ENCODE measurements around the gene ZNF780A.
A peak's percentile ranks its signal among the peaks of the same experiment; 100 is the strongest.
"Not testable (repeated sequence)": the region's sequence is repeated elsewhere in the genome, so short reads cannot be mapped to it uniquely, and the experiment has no call there.

ZNF780A gene

DNA sequence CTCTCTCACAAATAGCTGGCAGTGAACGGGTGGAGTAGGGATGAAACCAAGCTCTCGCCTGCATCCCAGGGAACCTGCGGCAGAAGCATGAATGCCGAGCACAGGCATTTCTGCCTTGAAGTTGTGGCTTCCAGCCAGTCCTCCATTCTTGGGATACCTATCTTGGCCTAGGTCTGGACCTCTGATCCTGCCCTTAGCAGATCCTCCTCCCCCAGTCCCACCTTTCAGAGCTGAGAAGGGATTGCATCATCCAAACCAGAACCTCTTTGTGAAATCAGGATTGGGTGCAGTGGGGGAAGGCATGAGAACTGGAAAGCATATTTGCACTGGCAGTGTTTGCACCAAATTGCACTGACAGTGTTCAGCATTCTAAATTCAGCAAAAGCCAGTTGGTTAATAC is 5.8 kb downstream of the ZNF780A start:
- DNase-seq (ENCODE audit: low read depth, low spot score), result no peak

GRCh38 chr19:40081411-40081810 is 9.3 kb downstream of the ZNF780A start:
- no peak for DNase-seq (ENCODE audit: low read depth, low spot score)

DNA sequence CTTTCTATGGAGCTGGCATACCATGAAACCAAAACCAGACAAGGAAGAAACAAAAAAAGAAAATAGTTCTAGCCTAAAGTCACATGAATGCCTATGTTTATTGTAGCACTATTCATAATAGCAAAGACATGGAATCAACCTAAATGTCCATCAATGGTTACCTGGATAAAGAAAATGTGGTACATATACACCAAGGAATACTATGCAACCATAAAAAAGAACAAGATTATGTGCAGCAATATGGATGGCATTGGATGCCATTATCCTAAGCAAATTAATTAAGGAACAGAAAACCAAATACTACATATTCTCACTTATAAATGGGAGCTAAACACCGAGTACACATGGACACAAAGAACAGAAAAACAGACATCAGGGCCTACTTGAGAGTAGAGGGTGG is 10.5 kb downstream of the ZNF780A start:
- DNase-seq (ENCODE audit: low read depth, low spot score), result no peak

GRCh38 chr19:40078377-40078776 is 12.4 kb downstream of the ZNF780A start:
- no peak for DNase-seq (ENCODE audit: low read depth, low spot score)

- no peak for DNase-seq (ENCODE audit: low read depth, low spot score)
Observed at GRCh38 chr19:40070058-40070457, 20.7 kb downstream of the ZNF780A start.

- DNase-seq (ENCODE audit: low read depth, low spot score), result no peak
Observed at GRCh38 chr19:40059624-40060023, 31.1 kb downstream of the ZNF780A start.

DNA sequence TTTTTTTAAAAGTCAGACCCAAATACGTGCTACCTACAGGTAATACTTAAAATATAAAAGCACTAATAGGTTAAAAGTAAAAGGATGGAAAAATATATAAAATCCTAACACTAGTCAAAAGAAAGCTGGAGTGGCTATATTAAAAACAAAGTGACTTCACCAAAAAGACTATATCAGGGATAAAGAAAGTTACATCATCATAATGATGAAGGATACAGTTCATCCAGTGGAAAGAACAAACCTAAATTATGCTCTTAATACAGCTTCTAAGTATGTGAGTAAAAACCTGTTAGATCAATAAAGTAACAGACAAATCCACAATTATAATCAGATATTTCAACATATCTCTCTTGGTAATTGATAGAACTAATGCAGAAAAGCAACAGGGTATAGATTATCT is 33.6 kb downstream of the ZNF780A start:
- no peak for DNase-seq (ENCODE audit: low read depth, low spot score)

DNA sequence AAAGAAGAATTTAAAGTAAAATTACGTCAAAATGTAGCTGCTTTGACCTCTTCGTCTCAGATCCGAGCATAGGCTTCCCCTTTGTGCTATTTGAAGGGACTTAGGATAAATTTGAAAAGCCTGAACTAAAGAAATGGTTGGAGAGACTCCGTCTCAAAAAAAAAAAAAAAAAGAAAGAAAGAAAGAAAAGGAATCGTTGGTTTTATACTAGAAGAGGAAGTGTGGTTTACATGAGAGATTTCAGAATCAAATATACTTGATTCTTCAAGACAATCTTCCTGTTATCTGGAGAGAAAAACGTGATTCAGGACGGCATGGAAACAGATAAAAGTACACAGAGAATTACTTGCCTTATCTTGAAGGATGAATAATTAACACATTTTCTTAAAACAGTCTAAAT is 34.2 kb downstream of the ZNF780A start:
- DNase-seq (ENCODE audit: low read depth, low spot score), result no peak

DNA sequence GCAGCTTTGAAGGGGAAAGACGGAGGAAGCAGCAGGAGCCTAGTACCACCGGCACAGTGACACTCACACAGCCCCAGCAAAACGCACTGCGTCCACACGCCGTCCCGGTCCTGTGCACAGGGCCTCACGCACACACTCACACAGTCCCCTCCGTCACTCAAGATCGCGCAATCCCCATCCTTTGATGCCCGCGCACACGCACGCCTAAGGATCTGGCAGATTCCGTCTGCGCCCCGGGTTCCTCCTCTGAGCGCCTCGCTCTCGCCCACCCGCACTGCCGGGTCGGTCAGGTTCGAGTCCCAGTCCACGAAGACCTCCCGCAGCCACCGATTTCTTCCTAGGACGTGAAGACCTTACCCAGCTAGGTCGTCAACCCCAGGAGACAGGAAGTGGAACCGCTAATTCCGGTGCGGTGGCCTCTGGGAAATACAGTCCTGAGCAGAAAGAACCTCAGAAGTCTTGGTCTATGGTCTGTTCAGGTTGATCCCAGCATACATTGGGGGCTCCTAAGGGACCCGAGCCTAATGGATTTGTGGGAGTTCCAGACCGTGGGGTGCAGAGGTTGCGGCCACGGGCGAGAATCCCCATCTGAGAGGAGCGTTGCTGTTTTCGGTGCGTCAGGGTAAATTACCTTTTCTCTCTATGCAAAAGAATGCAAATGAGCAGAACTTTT is 34.8 kb downstream of the ZNF780A start, which contains the start of gene ZNF780B:
ZNF780B (minus strand) TSS at position 400 of the 673 bp plus-strand sequence. CDS start 5,899 bp downstream, outside the sequence.
- DNase-seq (ENCODE audit: low read depth, low spot score), result peak; percentile 29

- no peak for DNase-seq (ENCODE audit: low read depth, low spot score)
Observed at GRCh38 chr19:40055049-40055448, 35.7 kb downstream of the ZNF780A start.

DNA sequence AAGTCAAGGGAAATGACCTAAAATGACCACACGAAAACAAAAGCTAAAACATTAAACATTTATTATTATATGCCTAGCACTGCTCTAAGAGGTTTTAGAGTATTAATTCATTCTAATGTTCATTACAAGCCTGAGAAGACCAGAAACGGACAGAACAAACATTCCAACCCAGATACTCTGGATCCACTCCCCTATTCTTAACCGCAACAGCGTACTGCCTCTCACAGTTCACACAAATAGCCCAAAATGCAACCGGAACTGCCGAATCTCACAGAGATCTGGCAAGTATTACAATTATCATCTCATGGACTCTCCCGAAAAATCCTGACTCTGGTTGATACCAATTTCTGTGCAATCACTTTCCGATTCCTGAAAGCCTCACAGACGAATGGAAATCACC is 36.1 kb downstream of the ZNF780A start:
- no peak for DNase-seq (ENCODE audit: low read depth, low spot score)

DNA sequence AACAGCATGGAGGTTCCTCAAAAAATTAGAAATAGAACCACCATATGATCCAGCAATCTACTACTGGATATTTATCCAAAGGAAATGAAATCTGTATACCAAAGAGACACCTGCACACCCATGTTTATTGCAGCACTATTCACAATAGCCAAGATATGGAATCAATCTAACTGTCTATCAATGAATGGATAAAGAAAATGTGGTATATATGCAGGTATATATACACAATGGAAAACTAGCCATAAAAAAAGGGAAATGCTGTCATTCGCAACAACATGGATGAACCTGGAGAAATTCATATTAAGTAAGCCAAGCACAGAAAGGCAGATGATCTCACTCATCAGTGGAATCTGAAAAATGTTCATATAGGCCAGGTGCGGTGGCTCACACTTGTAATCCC is 37.3 kb downstream of the ZNF780A start:
- no peak for DNase-seq (ENCODE audit: low read depth, low spot score)

DNA sequence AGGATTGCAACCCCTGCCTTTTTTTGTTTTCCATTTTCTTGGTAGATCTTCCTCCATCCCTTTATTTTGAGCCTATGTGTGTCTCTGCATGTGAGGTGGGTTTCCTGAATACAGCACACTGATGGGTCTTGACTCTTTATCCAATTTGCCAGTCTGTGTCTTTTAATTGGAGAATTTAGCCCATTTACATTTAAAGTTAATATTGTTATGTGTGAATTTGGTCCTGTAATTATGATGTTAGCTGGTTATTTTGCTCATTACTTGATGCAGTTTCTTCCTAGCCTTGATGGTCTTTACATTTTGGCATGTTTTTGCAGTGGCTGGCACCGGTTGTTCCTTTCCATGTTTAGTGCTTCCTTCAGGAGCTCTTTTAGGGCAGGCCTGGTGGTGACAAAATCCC is 49.0 kb downstream of the ZNF780A start:
- DNase-seq (ENCODE audit: low read depth, low spot score), result not testable (repeated sequence)

GRCh38 chr19:40038047-40038446 is 52.7 kb downstream of the ZNF780A start:
- not testable (repeated sequence) for DNase-seq (ENCODE audit: low read depth, low spot score)

GRCh38 chr19:40035996-40036395 is 54.7 kb downstream of the ZNF780A start:
- DNase-seq (ENCODE audit: low read depth, low spot score), result no peak

GRCh38 chr19:40033989-40034560 is 56.7 kb downstream of the ZNF780A start:
- DNase-seq (ENCODE audit: low read depth, low spot score), result no peak

DNA sequence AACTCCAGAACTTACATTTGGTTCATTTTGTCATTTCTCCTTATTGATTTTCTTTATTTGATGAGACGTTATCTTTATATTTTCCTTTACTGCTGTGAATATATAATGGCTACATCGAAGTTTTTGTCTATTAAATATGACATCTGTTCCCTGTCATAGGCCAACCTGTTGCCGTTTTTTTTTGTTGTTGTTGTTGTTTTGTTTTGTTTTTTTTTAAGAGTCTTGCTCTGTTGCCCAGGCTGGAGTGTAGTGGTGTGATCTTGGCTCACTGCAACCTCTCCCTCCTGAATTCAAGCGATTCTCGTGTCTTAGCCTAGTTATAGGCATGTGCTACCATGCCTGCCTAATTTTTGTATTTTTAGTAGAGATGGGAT is 64.2 kb downstream of the ZNF780A start:
- DNase-seq (ENCODE audit: low read depth, low spot score), result no peak

DNA sequence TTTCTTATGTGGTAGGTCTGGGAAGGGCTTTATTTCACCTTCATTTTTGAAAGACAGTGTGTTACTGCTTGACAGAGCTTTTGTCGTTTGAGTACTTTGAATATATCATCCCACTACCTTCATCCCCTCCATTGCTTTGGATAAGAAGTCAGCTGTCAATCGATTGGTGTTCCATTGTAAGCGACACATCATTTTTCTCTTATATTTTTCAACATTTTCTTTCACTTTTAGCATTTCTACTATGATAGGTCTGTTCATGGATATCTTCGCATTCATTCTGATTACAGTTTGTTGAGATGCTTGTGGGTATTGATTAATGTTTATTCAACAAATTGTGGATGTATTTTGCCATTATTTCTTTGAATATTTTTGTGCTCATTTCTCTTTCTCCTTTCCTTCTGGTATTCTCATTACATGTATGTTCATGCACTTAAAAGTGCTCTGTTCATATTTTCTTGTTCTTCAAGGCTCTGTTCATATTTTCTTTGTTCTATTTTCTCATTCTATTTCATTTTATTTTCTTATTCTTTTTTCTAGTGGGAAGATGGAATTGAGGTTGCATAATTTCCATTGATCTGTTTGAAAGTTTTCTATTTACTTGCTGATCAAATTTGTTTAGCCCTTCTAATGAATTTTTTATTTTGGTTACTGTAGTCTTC is 64.7 kb downstream of the ZNF780A start:
- no peak for DNase-seq (ENCODE audit: low read depth, low spot score)

DNA sequence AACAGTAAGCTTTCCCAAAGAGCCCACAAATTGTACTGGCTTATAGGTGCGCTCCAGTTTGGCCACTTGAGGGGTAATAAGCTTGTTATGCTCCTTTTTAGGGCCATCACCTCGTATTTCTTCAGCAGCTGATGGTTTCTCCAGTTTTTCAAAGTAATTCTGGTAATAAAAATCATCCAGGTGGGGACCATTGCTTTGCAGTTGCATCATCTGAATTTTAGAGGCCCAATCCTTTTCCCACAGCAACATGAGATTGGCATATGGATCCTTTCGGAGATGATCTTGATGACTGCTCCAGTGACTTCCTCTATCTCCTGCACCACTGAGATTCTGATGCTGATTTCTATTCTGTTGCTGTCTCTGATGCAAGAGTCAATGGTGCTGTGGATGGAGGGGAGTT is 66.8 kb downstream of the ZNF780A start:
- no peak for DNase-seq (ENCODE audit: low read depth, low spot score)

Measured in activated naive CD8-positive, alpha-beta T cell treated with anti-CD3 and anti-CD28 coated beads, Interleukin-2, amount 50 U/mL, for 16 hours (primary cell).